Fibroblast of pulmonary artery (primary cell): ENCODE results near the gene TGM3.

ENCODE experiments used
- DNase-seq: peaks from one replicate; pipeline ENCODE4 v3.0.0-alpha.2; 2010; ENCODE audit warnings: low read depth
- H3K4me3 ChIP-seq: replicated peaks from 2 replicates; pipeline ENCODE4 v1.5.1; 2011; ENCODE audit warnings: low read depth, mild to moderate bottlenecking, control low read depth, low read length, moderate library complexity
- TF ChIP-seq, protein P1 (sequence below): IDR thresholded peaks from 2 replicates; pipeline ENCODE4 v1.5.1; 2011; ENCODE audit warnings: mild to moderate bottlenecking, control low read depth, low read length, inconsistent platforms; ENCODE audit errors: missing control alignments

Gene TGM3

GRCh38 chr20:2312876-2313275 is 17.1 kb downstream of the TGM3 start:
- no peak overlapping the region for H3K4me3 ChIP-seq
- no peak for DNase-seq
- TF ChIP-seq, protein P1, sequence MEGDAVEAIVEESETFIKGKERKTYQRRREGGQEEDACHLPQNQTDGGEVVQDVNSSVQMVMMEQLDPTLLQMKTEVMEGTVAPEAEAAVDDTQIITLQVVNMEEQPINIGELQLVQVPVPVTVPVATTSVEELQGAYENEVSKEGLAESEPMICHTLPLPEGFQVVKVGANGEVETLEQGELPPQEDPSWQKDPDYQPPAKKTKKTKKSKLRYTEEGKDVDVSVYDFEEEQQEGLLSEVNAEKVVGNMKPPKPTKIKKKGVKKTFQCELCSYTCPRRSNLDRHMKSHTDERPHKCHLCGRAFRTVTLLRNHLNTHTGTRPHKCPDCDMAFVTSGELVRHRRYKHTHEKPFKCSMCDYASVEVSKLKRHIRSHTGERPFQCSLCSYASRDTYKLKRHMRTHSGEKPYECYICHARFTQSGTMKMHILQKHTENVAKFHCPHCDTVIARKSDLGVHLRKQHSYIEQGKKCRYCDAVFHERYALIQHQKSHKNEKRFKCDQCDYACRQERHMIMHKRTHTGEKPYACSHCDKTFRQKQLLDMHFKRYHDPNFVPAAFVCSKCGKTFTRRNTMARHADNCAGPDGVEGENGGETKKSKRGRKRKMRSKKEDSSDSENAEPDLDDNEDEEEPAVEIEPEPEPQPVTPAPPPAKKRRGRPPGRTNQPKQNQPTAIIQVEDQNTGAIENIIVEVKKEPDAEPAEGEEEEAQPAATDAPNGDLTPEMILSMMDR, result no peak

DNA sequence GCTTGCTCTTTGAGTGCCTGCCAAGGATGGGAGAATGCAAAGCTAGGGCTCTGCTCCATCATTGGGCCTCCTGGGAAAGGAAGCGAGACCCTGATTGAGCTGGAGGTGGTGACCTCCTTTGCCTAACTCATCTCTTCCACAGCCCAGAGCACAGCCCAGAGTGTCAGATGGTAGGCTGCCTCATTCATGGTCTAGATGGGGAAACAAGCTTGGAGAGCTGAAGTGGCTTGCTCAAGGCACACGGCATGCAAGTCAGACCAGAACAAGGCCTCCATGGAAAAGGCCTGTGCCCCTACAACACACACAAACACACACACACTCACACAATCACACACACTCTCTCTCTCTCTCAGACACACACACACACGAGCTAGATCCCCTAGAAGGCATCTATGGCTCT is 17.5 kb downstream of the TGM3 start:
- no peak overlapping the region for H3K4me3 ChIP-seq
- no peak for DNase-seq
- TF ChIP-seq, protein P1, result no peak

- TF ChIP-seq, protein P1, result no peak
- no peak overlapping the region for H3K4me3 ChIP-seq
- DNase-seq, result peak; percentile 55
These were observed 19.1 kb downstream of the TGM3 start for GRCh38 chr20:2314759-2315439.

DNA sequence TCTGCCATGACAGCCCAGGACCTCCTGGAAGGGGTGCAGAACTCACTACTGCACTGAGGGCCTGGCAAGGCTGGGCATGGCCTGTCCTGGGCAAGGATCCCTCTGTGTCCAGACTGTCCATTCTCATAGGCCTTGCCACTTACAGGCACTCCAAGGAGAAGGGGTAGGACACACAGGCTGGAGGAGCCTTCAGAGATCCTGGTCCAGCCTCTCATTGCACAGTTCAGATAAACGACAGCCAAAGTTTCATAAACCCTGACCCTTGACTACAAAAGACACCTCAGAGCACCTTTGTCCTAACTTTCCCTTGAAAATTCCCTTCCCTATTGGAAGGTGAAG is 19.6 kb downstream of the TGM3 start:
- H3K4me3 ChIP-seq, result no peak overlapping the region
- TF ChIP-seq, protein P1, result no peak
- no peak for DNase-seq

DNA sequence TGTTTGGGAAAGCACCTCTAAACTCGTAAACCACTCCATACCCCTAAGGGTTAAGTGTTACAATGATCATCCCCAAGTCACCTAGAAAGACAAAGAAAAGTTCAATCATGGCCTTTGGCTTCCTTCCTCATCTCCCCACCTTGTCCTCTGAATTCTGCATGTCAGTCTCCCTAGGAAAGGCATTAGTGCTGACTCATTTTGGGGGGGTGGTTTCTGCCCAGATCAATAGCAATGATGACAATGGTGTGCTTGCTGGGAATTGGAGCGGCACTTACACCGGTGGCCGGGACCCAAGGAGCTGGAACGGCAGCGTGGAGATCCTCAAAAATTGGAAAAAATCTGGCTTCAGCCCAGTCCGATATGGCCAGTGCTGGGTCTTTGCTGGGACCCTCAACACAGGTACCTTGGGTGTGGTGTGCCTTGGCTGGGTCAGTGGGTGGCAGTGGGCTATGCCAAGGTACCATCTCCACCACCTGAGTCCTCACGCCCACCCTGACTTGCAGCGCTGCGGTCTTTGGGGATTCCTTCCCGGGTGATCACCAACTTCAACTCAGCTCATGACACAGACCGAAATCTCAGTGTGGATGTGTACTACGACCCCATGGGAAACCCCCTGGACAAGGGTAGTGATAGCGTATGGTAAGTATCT is 21.2 kb downstream of the TGM3 start:
- no peak for DNase-seq
- TF ChIP-seq, protein P1, result no peak
- H3K4me3 ChIP-seq, result no peak overlapping the region

- no peak overlapping the region for H3K4me3 ChIP-seq
- DNase-seq, result no peak
- TF ChIP-seq, protein P1, result no peak
These were observed 25.2 kb downstream of the TGM3 start for GRCh38 chr20:2320813-2321658.
